Measurements from ENCODE around the gene LYVE1.

LYVE1 gene

DNA sequence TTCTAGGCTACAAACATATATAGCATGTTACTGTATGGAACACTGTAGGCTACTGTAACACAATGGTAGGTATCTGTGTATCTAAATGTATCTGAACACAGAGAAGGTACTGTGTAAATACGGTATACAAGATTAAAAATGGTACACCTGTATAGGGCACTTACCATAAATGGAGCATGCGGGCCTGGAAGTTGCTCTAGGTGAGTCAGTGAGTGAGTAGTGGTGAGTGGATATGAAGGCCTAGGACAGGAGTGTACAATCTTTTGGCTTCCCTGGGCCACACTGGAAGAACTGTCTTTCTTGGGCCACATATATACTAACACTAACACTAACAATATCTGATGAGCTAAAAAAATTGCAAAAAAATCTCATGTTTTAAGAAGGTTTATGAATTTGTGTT lies 48.8 kb downstream of the LYVE1 start:
- DNase-seq = no peak

DNA sequence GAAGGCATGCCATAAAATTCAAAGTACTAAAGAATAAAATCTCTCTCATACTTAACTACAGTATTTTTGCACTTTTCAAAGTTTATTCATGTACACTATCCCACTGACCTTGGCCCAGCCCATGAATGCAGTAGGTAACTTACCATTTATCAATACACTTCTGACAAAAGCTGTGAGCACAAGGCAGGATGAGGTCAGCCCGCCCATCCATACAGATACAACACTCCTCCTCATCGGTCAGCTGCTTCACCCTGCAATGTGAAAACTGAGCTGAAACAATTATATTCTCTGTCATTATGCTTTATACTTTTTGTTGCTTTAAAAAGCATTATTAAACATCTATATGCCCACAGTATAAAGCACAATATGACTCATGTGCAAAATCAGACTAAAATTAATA lies 49.6 kb downstream of the LYVE1 start:
- no peak for DNase-seq

DNA sequence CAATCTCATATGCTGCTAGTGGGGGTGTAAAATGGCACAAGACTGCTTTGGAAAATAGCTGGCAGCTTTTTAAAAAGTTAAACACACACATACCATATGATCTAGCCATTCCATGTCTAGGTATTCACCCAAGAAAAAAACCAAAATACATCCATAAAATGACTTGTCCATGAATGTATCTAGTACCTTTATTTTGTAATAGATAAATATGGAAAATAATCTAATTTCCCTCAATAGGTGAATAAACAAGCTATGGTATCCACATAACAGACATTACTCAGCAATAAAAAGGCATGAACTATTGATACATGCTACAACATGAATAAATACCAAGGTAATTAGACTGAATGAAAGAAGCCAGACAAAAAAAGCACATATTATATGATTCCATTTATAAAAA lies 50.3 kb downstream of the LYVE1 start:
- no peak for DNase-seq

DNA sequence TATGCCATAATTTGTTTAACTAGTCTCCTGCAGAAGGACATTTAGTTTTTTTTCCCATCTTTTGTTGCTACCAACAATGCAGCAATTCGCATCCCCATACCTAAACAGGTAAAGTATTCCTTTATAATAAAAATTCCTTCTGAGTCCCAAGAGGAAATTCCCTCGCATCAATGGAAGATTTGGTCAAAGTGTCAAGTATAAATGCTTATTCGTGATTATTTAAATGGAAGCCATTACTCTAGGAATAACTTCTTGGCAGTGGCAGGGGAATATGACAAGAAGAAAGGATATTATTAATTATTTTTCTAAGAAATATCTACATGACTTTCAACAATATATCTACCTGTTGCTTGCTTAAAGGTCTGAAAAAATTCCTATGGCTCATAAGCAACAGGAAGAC lies 53.0 kb downstream of the LYVE1 start:
- no peak for DNase-seq

DNA sequence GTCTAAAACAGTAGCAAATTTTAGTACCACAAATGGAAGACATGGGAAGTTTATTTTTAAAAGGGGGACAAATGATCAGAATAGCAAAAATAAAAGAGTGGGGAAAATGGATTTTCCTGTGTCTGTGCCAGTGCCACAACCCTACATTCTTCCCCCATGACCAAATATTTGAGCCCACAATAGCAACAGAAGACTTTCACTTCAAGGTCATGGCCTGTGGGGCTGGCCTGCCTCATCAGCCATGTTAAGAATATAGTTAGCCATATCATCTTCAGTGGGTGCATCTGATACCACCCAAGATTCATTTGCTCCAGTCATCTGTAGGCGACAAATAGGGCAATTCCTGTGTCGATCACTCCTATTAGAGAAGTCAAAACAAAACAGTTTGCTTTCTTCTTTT lies 53.8 kb downstream of the LYVE1 start:
- DNase-seq = no peak

DNA sequence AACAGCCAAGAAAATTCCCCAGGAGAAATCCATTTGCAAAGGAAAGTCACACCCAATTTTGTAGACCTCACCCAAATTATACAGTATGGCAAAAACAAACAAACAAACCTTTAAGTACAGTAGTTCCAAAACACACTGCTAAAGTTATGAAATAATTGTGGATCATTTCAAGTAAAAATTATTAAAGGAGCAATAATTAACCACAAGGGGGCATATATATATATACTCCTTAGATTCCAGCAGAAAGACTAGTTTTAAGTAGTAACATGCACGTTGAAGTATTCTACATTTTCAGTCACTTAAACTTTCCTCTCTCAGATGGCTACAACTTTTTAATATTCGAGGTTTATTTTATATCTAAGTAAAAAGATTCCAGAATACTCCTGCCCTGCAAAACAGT lies 54.3 kb downstream of the LYVE1 start:
- DNase-seq = no peak

DNA sequence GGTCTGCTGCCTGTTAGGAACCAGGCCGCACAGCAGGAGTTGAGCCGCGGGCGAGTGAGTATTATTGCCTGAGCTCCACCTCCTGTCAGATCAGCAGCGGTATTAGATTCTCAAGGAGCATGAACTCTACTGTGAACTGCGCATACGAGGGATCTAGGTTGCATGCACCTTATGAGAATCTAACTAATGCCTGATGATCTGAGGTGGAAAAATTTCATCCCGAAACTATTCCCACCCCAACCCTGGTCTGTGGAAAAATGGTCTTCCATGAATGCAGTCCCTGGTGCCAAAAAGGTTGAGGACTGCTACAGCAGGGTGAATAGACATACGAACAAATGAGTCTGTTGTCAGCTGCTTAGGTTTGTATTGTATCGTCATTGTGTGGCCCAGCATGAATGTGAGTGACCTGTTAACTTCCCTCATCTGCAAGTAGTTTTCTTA lies 57.3 kb downstream of the LYVE1 start:
- DNase-seq = no peak
